H9 (cell line): Measurements from ENCODE around the gene TMEM240. TPM values are rescaled to one million over a fixed set of nuclear protein-coding genes. Genes with fewer than 3 reads are reported as not detected.

Source experiments
- DNase-seq: peaks from one replicate; pipeline ENCODE4 v3.0.0-alpha.2; 2017
- H2AFZ ChIP-seq: one replicate; pipeline ENCODE4 v1.6.1; 2013; ENCODE audit warnings: mild to moderate bottlenecking, low read length, control low read depth, moderate library complexity
- H2AK5ac ChIP-seq: 2 replicates; pipeline ENCODE4 v1.6.1; 2013; ENCODE audit warnings: low read length, control low read depth, mixed read lengths; ENCODE audit not compliant: insufficient read length
- H2BK120ac ChIP-seq: one replicate; pipeline ENCODE4 v1.6.1; 2013; ENCODE audit warnings: low read depth, mild to moderate bottlenecking, low read length, control low read depth, inconsistent platforms; ENCODE audit not compliant: poor library complexity, severe bottlenecking
- H2BK12ac ChIP-seq: 2 replicates; pipeline ENCODE4 v1.6.1; 2013; ENCODE audit warnings: low read length, control low read depth, mixed read lengths, low read depth; ENCODE audit not compliant: insufficient read length
- H2BK15ac ChIP-seq: 2 replicates; pipeline ENCODE4 v1.6.1; 2013; ENCODE audit warnings: low read depth, low read length, control low read depth
- H2BK20ac ChIP-seq: one replicate; pipeline ENCODE4 v1.6.1; 2013; ENCODE audit warnings: low read depth, mild to moderate bottlenecking, low read length, control low read depth, inconsistent platforms; ENCODE audit not compliant: poor library complexity, severe bottlenecking
- H2BK5ac ChIP-seq: 2 replicates; pipeline ENCODE4 v1.6.1; 2013; ENCODE audit warnings: low read length, control low read depth, mixed read lengths; ENCODE audit not compliant: insufficient read length
- H3K14ac ChIP-seq: 2 replicates; pipeline ENCODE4 v1.6.1; 2013; ENCODE audit warnings: low read length, control low read depth; ENCODE audit not compliant: insufficient read depth
- H3K18ac ChIP-seq: 2 replicates; pipeline ENCODE4 v1.6.1; 2013; ENCODE audit warnings: low read depth, mild to moderate bottlenecking, mixed read lengths, low read length, control low read depth; ENCODE audit not compliant: insufficient read length
- H3K23ac ChIP-seq: 2 replicates; pipeline ENCODE4 v1.6.1; 2013; ENCODE audit warnings: low read length, control low read depth, mixed read lengths, low read depth; ENCODE audit not compliant: insufficient read length
- H3K23me2 ChIP-seq: 2 replicates; pipeline ENCODE4 v1.6.1; 2013; ENCODE audit warnings: low read depth, mild to moderate bottlenecking, mixed read lengths, low read length, control low read depth; ENCODE audit not compliant: insufficient read length, poor library complexity, severe bottlenecking
- H3K27ac ChIP-seq: 2 replicates; pipeline ENCODE4 v1.5.1; 2013; ENCODE audit warnings: low read length, control low read depth, mixed read lengths, low read depth; ENCODE audit not compliant: insufficient read length
- H3K27me3 ChIP-seq: 2 replicates; pipeline ENCODE4 v1.6.1; 2013; ENCODE audit warnings: low read length, control low read depth, inconsistent platforms; ENCODE audit not compliant: insufficient read depth
- H3K4ac ChIP-seq: 2 replicates; pipeline ENCODE4 v1.6.1; 2013; ENCODE audit warnings: low read depth, mild to moderate bottlenecking, control low read depth, inconsistent platforms, low read length, moderate library complexity
- H3K4me1 ChIP-seq: 2 replicates; pipeline ENCODE4 v1.6.1; 2013; ENCODE audit warnings: low read length, control low read depth, inconsistent platforms; ENCODE audit not compliant: insufficient read depth
- H3K4me2 ChIP-seq: 2 replicates; pipeline ENCODE4 v1.6.1; 2013; ENCODE audit warnings: low read length, control low read depth, mixed read lengths; ENCODE audit not compliant: insufficient read length, insufficient read depth
- H3K56ac ChIP-seq: 2 replicates; pipeline ENCODE4 v1.6.1; 2013; ENCODE audit warnings: low read depth, mild to moderate bottlenecking, mixed read lengths, low read length, control low read depth; ENCODE audit not compliant: insufficient read length
- H3K79me1 ChIP-seq: 2 replicates; pipeline ENCODE4 v1.6.1; 2013; ENCODE audit warnings: low read depth, mild to moderate bottlenecking, moderate library complexity, low read length, control low read depth, inconsistent platforms; ENCODE audit not compliant: insufficient read depth, poor library complexity, severe bottlenecking
- H3K79me2 ChIP-seq: 2 replicates; pipeline ENCODE4 v1.6.1; 2013; ENCODE audit warnings: low read length, control low read depth, inconsistent platforms; ENCODE audit not compliant: insufficient read depth
- H3K9ac ChIP-seq: 2 replicates; pipeline ENCODE4 v1.6.1; 2013; ENCODE audit warnings: low read length, control low read depth, mixed read lengths; ENCODE audit not compliant: insufficient read length; ENCODE audit errors: extremely low read depth
- H3K9me3 ChIP-seq: one replicate; pipeline ENCODE4 v1.6.1; 2013; ENCODE audit warnings: low read depth, low read length, inconsistent platforms; ENCODE audit not compliant: control insufficient read depth
- H3T11ph ChIP-seq: one replicate; pipeline ENCODE4 v1.6.1; 2013; ENCODE audit warnings: mild to moderate bottlenecking, low read length, control low read depth, inconsistent platforms
- H4K20me1 ChIP-seq: one replicate; pipeline ENCODE4 v1.6.1; 2013; ENCODE audit not compliant: control insufficient read depth, insufficient read length, insufficient read depth
- H4K5ac ChIP-seq: 2 replicates; pipeline ENCODE4 v1.6.1; 2013; ENCODE audit warnings: low read depth, mild to moderate bottlenecking, mixed read lengths, low read length, control low read depth; ENCODE audit not compliant: insufficient read length
- H4K8ac ChIP-seq: replicated peaks from 2 replicates; pipeline ENCODE4 v1.6.1; 2013; ENCODE audit warnings: low read length, control low read depth, mixed read lengths, low read depth; ENCODE audit not compliant: insufficient read length
- H4K91ac ChIP-seq: 2 replicates; pipeline ENCODE4 v1.6.1; 2013; ENCODE audit warnings: low read depth, mild to moderate bottlenecking, moderate library complexity, mixed read lengths, low read length, control low read depth; ENCODE audit not compliant: insufficient read length
- H3K27ac Mint-ChIP-seq, 3 experiments: 2 replicates in 2 of 3; 3 replicates in 1 of 3; pipeline ENCODE4 v1.8.0; 2020 to 2021; ENCODE audit warnings: mixed read lengths in 3 of 3, mild to moderate bottlenecking in 1 of 3, moderate library complexity in 1 of 3
- H3K27me3 Mint-ChIP-seq: 2 replicates; pipeline ENCODE4 v1.8.0; 2021; ENCODE audit warnings: low read depth, mild to moderate bottlenecking, moderate library complexity, mixed read lengths
- H3K36me3 Mint-ChIP-seq, 3 experiments: 2 replicates in 2 of 3; 3 replicates in 1 of 3; pipeline ENCODE4 v1.8.0; 2020 to 2021; ENCODE audit warnings: low read depth in 3 of 3, mixed read lengths in 3 of 3; ENCODE audit not compliant: insufficient read depth in 1 of 3
- H3K4me1 Mint-ChIP-seq, 2 experiments: 2 replicates each; pipeline ENCODE4 v1.8.0; 2020; ENCODE audit warnings: mixed read lengths in 2 of 2
- H3K4me3 Mint-ChIP-seq, 2 experiments: 2 replicates in 1 of 2; 3 replicates in 1 of 2; pipeline ENCODE4 v1.8.0; 2020 to 2021; ENCODE audit warnings: mild to moderate bottlenecking in 2 of 2, mixed read lengths in 2 of 2, moderate library complexity in 1 of 2
- H3K9me3 Mint-ChIP-seq, 2 experiments: 2 replicates in 1 of 2; 3 replicates in 1 of 2; pipeline ENCODE4 v1.8.0; 2020; ENCODE audit warnings: mild to moderate bottlenecking in 2 of 2, mixed read lengths in 2 of 2, moderate library complexity in 1 of 2
- WGBS: extraction: QIAGEN DNeasy Blood & Tissue Kit; methylation state at CpG from one replicate; pipeline ENCODE4 v1.1.7; 2013; ENCODE audit warnings: missing lambda C conversion rate, low lambda C conversion rate, mixed read lengths; ENCODE audit not compliant: insufficient read length; ENCODE audit errors: extremely low coverage; 5-methylcytosine and 5-hydroxymethylcytosine counted together
- total RNA-seq: library from RNA; stranded (reverse); gene quantifications from 2 replicates; pipeline ENCODE4 v1.2.1, GENCODE V29; 2021
- TF ChIP-seq, protein P1 (sequence below): fragments of 200-600 bp; sonication (generic); conservative IDR thresholded peaks from 3 replicates; pipeline ENCODE4 v1.8.0; 2021; ENCODE audit warnings: antibody characterized with exemption, mild to moderate bottlenecking

The TMEM240 gene
- total RNA-seq, 1 experiment from 2014 or later = 8.7 TPM

DNA sequence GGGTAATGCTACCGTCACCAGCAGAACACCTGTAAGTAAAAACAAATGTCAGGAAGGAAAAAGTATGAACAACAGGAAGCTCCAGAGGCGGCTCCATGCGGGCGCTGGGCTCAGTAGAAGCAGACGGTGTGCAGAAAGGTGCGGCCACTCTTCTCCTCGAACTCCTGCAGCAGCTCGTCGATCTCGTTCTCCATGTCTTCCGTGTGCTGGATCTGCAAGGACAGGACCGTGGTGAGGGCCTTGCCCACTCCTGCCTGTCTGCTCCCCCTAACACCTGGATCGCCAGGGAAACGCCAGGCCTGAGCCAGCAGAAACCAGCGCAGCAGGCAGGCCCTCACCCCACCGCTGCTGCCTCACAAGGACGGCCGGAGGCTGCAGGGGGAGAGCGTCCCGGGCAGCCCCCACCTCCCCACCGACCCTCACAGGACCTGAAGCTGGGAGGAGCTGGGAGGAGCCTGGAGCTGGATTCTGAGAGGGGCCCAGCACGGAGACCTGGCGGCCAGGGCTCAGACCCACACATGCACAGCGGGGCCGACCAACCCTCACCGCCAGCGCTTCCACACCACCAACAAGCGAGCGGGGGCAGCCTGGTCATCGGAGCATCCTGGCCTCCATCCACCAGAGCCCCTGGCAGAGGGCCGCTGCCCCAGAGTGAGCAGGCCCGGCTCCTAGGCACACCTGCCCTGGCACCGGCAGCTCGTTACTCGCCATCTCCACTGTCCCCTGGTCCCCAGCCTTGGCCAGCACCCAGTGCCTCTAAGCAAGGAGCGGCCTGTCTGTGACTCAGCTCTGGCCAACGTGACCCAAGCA lies 1.7 kb upstream of the TMEM240 start:
- DNase-seq = no peak
- Histone ChIP-seq H3K23me2 (peaks cover 7% of the 10 kb centered on the region), H3K18ac (no peak overlapping the region), H3K79me1 (no peaks in the 10 kb centered on the region), H3K27ac (no peak overlapping the region), H2AK5ac (no peak overlapping the region), H3K14ac (no peak overlapping the region), H3K4me1 (no peaks in the 10 kb centered on the region), H4K8ac (no peak overlapping the region), H4K5ac (no peak overlapping the region), H2BK5ac (no peak overlapping the region), H4K20me1 (no peaks in the 10 kb centered on the region), H3K9ac (no peak overlapping the region), H2AFZ (no peak overlapping the region), H2BK12ac (no peak overlapping the region), H3K27me3 (no peaks in the 10 kb centered on the region), H3K79me2 (no peaks in the 10 kb centered on the region), H3T11ph (no peak overlapping the region), H3K4ac (no peak overlapping the region), H4K91ac (no peak overlapping the region), H2BK20ac (no peak overlapping the region), H3K23ac (no peak overlapping the region), H3K4me2 (no peak overlapping the region), H3K9me3 (no peaks in the 10 kb centered on the region), H2BK15ac (no peak overlapping the region), H2BK120ac (no peak overlapping the region), H3K56ac (no peak overlapping the region)
- H3K27ac Mint-ChIP-seq = peak overlapping the region in 2 of 3 experiments; percentile 40 to 84; a peak in 2 of 7 replicates
- peaks cover 2 to 36% (median 33%) of the 10 kb centered on the region in 3 experiments; a peak in 6 of 7 replicates for H3K36me3 Mint-ChIP-seq
- TF ChIP-seq, protein P1, sequence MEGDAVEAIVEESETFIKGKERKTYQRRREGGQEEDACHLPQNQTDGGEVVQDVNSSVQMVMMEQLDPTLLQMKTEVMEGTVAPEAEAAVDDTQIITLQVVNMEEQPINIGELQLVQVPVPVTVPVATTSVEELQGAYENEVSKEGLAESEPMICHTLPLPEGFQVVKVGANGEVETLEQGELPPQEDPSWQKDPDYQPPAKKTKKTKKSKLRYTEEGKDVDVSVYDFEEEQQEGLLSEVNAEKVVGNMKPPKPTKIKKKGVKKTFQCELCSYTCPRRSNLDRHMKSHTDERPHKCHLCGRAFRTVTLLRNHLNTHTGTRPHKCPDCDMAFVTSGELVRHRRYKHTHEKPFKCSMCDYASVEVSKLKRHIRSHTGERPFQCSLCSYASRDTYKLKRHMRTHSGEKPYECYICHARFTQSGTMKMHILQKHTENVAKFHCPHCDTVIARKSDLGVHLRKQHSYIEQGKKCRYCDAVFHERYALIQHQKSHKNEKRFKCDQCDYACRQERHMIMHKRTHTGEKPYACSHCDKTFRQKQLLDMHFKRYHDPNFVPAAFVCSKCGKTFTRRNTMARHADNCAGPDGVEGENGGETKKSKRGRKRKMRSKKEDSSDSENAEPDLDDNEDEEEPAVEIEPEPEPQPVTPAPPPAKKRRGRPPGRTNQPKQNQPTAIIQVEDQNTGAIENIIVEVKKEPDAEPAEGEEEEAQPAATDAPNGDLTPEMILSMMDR = no peak
- peaks cover 0 to 4% of the 10 kb centered on the region in 2 experiments; a peak in 2 of 4 replicates for H3K4me1 Mint-ChIP-seq
- no CpG with 5 or more reads among the region's 37 CpGs for WGBS
- no peaks in the 10 kb centered on the region; a peak in 1 of 5 replicates for H3K9me3 Mint-ChIP-seq
- peak overlapping the region; percentile 41 to 70; a peak in 4 of 5 replicates for H3K4me3 Mint-ChIP-seq
- H3K27me3 Mint-ChIP-seq = no peaks in the 10 kb centered on the region; the same call in 1 of the 2 replicates
